ENCODE measurements around the gene SENP5.

The SENP5 gene

DNA sequence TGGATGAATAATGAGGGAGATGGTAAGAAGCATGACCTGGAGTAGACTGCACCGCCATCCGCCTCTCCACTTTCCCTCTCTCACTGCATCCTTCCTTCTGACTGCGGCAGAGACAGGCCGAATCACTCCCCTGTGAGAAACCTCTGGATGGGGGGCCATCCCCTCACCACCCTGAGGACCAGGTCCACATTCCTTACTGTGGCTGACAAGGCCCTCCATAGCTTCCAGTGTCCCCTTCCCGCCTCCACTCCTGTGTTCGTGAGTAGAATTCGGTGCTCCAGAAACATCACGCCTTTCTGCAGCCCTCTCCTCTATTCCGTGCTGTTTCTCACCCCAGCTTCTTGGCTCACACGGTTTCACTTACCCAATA, 98.1 kb downstream of the SENP5 start:
- peaks cover 16 to 40% (median 35%) of the 10 kb centered on the region in 10 experiments for H3K4me1 ChIP-seq
- peaks cover 0 to 14% (median 0%) of the 10 kb centered on the region in 11 experiments; a peak in 3 of 22 replicates for H4K20me1 ChIP-seq
- no peak overlapping the region for H3K9ac ChIP-seq
- no peak overlapping the region for H3K27ac ChIP-seq
- H3K4me2 ChIP-seq = no peak overlapping the region
- no peak for TF ChIP-seq Cebpa-rat (IDR thresholded peaks at IDR 0.05)
- H3K9me3 ChIP-seq (replicated peaks in 1 of 11) = no peaks in the 10 kb centered on the region
- H3K4me3 ChIP-seq = no peak overlapping the region
- peaks cover 9 to 22% (median 9%) of the 10 kb centered on the region in 11 experiments for H3K27me3 ChIP-seq
- peaks cover 0 to 13% (median 8%) of the 10 kb centered on the region in 11 experiments; a peak in 13 of 22 replicates for H3K36me3 ChIP-seq

DNA sequence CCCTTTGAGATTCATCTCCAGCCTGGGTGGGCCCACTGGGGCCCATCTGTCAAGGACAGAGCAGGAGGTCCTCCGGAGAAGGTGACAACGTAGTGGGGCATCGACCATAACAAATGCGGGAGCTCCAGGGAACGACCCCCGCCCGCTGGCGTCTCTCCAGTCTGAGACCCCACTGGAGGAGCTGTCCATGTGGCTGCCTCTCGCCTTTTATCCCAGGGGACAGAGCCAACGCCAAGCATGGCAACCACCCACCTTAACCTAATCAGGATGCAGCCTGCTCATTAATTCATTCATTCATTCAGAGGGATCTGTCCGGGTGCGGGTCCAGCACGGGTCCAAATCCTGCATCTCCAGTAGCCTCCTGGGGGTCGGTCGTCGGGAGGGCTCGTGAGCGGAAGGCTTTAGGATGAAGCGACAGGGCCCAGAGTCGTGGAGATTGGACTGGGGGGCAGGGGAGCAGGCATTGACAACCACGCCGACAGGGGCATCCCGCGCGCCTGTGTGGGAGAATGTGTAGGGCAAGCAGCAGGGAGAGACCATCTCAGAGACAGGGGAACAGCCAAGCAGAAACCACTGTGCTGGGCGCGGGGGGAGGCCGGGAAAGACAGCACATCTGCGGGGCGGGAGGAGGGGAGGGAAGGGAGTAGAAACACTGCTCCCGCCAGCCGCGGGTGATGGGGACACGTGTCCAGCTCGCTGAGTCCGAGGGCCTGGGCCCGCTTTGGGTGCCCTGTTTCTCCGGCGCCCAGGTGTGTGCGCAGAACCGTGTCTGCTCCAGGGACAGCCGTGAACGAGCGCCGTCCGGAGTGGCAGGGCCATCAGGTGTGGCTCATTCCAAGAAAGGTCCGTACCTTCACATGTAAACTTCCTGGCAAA, 99.0 kb downstream of the SENP5 start:
- Histone ChIP-seq H3K9ac (no peak overlapping the region), H3K36me3 (peaks cover 0 to 13% (median 8%) of the 10 kb centered on the region in 11 experiments; a peak in 13 of 22 replicates), H3K9me3 (replicated peaks in 1 of 11) (peaks cover 0 to 7% (median 6%) of the 10 kb centered on the region in 11 experiments; a peak in 13 of 22 replicates), H3K4me3 (no peak overlapping the region), H3K27ac (no peak overlapping the region), H4K20me1 (peaks cover 0 to 14% (median 0%) of the 10 kb centered on the region in 11 experiments; a peak in 3 of 22 replicates), H3K27me3 (peaks cover 15 to 28% (median 18%) of the 10 kb centered on the region in 11 experiments), H3K4me2 (peak overlapping the region in 2 of 11 experiments; percentile 99 to 100; a peak in 1 of 22 replicates), H3K4me1 (peaks cover 21 to 45% (median 40%) of the 10 kb centered on the region in 10 experiments)
- TF ChIP-seq Cebpa-rat (IDR thresholded peaks at IDR 0.05) = no peak

GRCh38 chr3:196967412-196968232, 99.9 kb downstream of the SENP5 start:
- peaks cover 0 to 15% (median 14%) of the 10 kb centered on the region in 11 experiments; a peak in 16 of 22 replicates for H3K9me3 ChIP-seq (replicated peaks in 1 of 11)
- peak overlapping the region; percentile 72 to 92 (median 85) for H3K4me3 ChIP-seq
- H3K9ac ChIP-seq = peak overlapping the region in 10 of 11 experiments; percentile 82 to 91 (median 88); a peak in 20 of 22 replicates
- H3K36me3 ChIP-seq = peaks cover 0 to 13% (median 8%) of the 10 kb centered on the region in 11 experiments; a peak in 13 of 22 replicates
- peaks cover 15 to 28% (median 18%) of the 10 kb centered on the region in 11 experiments for H3K27me3 ChIP-seq
- peaks cover 21 to 37% (median 34%) of the 10 kb centered on the region in 10 experiments for H3K4me1 ChIP-seq
- peak overlapping the region in 1 of 11 experiments; percentile 93; a peak in 1 of 22 replicates for H3K27ac ChIP-seq
- TF ChIP-seq Cebpa-rat (IDR thresholded peaks at IDR 0.05) = no peak
- H3K4me2 ChIP-seq = peak overlapping the region; percentile 89 to 100 (median 99)
- peaks cover 0 to 14% (median 0%) of the 10 kb centered on the region in 11 experiments; a peak in 3 of 22 replicates for H4K20me1 ChIP-seq

DNA sequence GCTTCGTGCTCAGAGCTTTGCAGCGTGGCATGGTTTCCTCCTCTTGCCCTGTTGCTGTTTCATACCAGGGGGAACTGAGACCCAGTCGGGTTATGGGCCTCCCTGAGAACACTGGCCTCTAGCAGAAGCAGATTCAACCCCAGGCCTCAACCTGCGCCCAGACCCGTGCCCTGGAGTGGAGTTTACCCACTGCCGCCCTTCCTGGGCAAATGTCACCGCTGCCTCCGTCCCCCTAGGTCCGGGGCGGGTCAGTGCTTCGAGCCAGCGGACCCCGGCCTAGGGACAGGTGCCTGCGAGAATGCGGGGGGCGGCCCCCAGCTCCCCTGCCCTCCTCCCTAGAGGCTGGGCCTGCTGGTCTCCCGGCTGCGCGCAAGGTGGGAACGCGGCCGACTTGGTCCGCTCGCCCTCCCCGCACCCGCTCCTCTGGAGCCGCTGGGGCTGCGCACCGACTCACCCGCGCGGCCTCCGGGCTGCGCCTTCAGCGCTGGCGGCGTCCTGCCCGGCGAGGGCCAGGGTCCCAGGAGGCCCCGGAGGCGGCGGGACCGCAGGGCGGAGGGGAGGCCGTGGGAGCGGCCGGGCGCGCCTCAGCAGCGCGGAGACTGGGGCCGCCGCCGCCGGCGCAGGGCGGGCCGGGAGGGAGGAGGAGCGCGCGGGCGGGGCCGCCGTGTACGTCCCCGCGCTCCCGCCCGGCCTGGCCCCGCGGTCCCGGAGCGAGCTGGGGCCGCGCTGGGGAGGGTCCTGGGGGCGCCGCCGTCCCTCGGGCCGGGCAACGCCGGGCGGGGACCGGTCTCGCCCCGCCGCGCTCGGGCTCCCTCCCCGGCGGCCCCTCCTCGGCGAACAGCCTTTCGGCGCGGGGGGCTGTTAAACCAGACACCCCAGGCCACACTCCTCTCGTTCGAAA, 100.8 kb downstream of the SENP5 start, which contains the start of gene PIGZ:
TSS of gene PIGZ (minus strand) at position 601 of the 901 bp plus-strand sequence. CDS start 16,802 bp downstream, outside the sequence.
- peaks cover 0 to 14% (median 0%) of the 10 kb centered on the region in 11 experiments; a peak in 3 of 22 replicates for H4K20me1 ChIP-seq
- H3K27ac ChIP-seq = peak within 1 kb of the TSS; percentile 53 to 93 (median 86); a peak in 21 of 22 replicates
- peaks cover 15 to 28% (median 18%) of the 10 kb centered on the region in 11 experiments for H3K27me3 ChIP-seq
- peak within 1 kb of the TSS; percentile 82 to 91 (median 87) for H3K9ac ChIP-seq
- peak within 1 kb of the TSS; percentile 72 to 92 (median 85) for H3K4me3 ChIP-seq
- peaks cover 20 to 28% (median 25%) of the 10 kb centered on the region in 10 experiments for H3K4me1 ChIP-seq
- TF ChIP-seq Cebpa-rat (IDR thresholded peaks at IDR 0.05) = no peak
- H3K9me3 ChIP-seq (replicated peaks in 1 of 11) = peaks cover 0 to 20% (median 16%) of the 10 kb centered on the region in 11 experiments; a peak in 16 of 22 replicates
- H3K4me2 ChIP-seq = peak within 1 kb of the TSS; percentile 89 to 100 (median 99)
- H3K36me3 ChIP-seq = peaks cover 0 to 13% (median 8%) of the 10 kb centered on the region in 11 experiments; a peak in 13 of 22 replicates

DNA sequence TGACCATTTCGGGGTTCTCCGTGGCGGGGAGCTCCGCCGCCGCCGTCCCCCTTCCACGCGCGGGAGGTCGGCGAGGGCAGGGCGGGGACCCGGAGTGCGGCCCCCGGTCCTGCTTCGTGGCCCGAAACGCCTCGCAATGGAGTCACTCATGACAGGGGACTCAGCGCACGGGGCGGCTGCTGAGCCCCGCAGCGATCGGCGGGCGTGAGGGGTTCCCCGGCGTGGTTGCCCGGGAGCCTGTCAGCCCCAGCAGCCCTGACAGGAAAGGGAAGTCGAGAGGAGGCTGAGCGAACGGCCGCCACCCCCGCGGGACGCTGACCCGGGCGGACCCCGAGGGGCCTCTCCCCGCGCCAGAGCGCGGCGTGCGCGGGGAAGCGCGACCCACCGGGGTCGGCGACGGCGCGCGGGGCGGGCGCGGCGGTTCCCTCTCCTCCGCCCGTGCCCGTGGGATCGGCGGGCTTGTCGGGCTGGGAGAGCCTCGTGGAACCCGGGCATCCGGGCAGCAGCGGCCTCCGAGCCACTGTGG, 101.5 kb downstream of the SENP5 start:
- H3K27me3 ChIP-seq = peaks cover 15 to 28% (median 18%) of the 10 kb centered on the region in 11 experiments
- peak overlapping the region; percentile 82 to 91 (median 87) for H3K9ac ChIP-seq
- peak overlapping the region; percentile 72 to 92 (median 85) for H3K4me3 ChIP-seq
- peak overlapping the region; percentile 53 to 93 (median 86); a peak in 21 of 22 replicates for H3K27ac ChIP-seq
- peaks cover 0 to 20% (median 16%) of the 10 kb centered on the region in 11 experiments; a peak in 16 of 22 replicates for H3K9me3 ChIP-seq (replicated peaks in 1 of 11)
- H3K4me2 ChIP-seq = peak overlapping the region; percentile 89 to 100 (median 99)
- peaks cover 20 to 25% (median 23%) of the 10 kb centered on the region in 10 experiments for H3K4me1 ChIP-seq
- no peak for TF ChIP-seq Cebpa-rat (IDR thresholded peaks at IDR 0.05)
- peaks cover 0 to 13% (median 8%) of the 10 kb centered on the region in 11 experiments; a peak in 13 of 22 replicates for H3K36me3 ChIP-seq
- H4K20me1 ChIP-seq = peaks cover 0 to 14% (median 0%) of the 10 kb centered on the region in 11 experiments; a peak in 3 of 22 replicates

DNA sequence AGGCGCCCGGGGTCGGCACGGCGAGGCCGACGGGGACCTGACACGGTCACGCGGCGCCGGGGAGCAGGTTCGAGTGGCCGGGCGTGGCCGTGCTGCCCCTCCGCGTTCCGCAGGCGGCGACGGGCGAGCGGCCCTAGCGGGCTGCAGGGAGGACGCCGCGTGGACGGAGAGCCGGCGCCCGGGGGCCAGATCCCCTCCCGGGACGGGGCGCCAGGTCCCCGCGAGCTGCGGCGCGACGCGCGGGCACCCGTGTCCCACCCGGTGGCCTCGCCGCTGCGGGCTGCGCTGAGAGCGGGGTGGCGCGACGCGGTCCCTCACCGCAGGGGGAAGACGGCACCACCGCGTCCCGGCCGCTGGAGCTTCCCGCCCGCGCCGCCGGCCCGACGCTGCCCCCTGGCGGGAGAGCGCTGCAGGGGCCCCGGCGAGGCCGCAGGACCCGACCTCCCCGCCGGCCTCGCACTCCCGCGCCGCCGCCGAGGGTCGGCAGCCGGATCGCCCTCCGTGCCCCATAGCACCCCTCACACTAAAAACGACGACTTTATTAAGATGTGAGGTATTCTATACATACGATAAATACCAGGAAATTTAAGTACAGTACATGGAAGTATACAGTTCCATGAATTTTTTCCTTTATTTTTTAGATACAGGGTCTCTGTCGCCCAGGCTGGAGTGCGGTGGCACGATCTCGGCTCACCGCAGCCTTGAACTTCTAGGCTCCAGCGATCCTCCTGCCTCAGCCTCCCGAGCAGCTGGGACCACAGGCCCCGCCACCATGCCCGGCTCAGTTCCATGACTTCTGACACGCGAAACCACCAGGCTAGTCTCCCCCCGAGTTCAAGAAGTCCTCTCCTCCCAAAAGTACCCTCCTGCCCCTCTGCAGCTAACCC, 102.2 kb downstream of the SENP5 start:
- peak overlapping the region; percentile 82 to 91 (median 87) for H3K9ac ChIP-seq

More for the DNA sequence above, 102.2 kb downstream of the SENP5 start:
- H3K36me3 ChIP-seq = peaks cover 0 to 13% (median 8%) of the 10 kb centered on the region in 11 experiments; a peak in 13 of 22 replicates
- peaks cover 0 to 20% (median 16%) of the 10 kb centered on the region in 11 experiments; a peak in 16 of 22 replicates for H3K9me3 ChIP-seq (replicated peaks in 1 of 11)
- TF ChIP-seq Cebpa-rat (IDR thresholded peaks at IDR 0.05) = no peak
- peak overlapping the region; percentile 53 to 93 (median 86); a peak in 21 of 22 replicates for H3K27ac ChIP-seq
- H3K4me2 ChIP-seq = peak overlapping the region; percentile 89 to 100 (median 99)
- H4K20me1 ChIP-seq = peaks cover 0 to 14% (median 0%) of the 10 kb centered on the region in 11 experiments; a peak in 3 of 22 replicates
- H3K27me3 ChIP-seq = peaks cover 15 to 28% (median 18%) of the 10 kb centered on the region in 11 experiments
- H3K4me1 ChIP-seq = peaks cover 20 to 25% (median 23%) of the 10 kb centered on the region in 10 experiments
- peak overlapping the region; percentile 72 to 92 (median 85) for H3K4me3 ChIP-seq
